ENCODE measurements around the gene USP21. TPM values are rescaled to one million over a fixed set of nuclear protein-coding genes. Genes with fewer than 3 reads are reported as not detected.

The USP21 gene
- total and polyA plus RNA-seq, 2 of the 8 experiments (the other 6 are each of a cell fraction or from before 2014, with no cell fraction given), result 23.9 to 36.3 TPM

DNA sequence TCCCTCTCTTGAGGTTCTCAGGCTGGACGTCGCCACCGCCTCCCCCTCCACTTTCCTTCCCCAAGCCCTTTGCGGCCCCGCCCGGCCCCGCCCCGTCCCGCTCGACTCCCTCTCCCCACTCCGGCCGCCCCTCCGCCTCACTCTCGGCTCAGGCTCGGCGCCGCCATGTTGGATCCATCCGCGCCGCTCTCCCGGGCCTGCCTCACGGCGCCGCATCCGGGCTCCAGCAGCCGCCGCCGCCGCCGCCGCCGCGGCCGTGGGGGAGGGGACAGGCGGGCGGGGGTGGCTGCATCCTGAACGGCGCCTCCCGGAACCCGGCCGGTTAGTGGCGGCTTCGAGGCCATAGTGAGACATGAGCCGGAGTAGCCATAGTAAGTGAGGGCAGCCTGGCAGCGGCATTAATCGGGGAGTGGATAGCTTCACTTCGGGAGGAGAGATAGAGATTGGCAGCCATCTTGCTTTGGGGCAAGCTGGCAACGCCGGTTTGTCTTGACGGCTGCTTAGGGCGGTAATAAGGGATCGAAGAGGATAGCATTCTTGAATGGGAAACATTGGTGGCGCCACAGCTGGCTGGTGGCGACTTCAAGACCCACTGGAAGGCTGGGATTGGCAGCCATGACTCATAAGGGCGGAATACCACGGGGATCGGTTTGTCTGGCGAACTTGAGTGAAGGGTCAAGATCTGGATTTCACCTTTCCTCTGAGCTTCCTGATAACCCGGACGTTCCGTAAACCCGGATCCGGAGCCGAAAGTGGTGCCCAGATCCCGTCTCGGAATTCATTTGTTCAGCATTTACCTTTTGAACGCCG is 26.7 kb upstream of the USP21 start, which contains the start of gene DEDD:
TSS of gene DEDD (minus strand) at position 258 of the 810 bp plus-strand sequence. CDS start 8,205 bp downstream, outside the sequence.
- peaks cover 0 to 49% of the 10 kb centered on the region in 2 experiments; a peak in 3 of 4 replicates for H3K79me2 ChIP-seq (ENCODE audit: control insufficient read depth in 1 of 2, insufficient read depth in 2 of 2, low read length in 2 of 2)
- peak within 1 kb of the TSS; percentile 43 for H3K56ac ChIP-seq (replicated peaks; ENCODE audit: insufficient read length, low read depth, low read length)
- H4K91ac ChIP-seq (replicated peaks; ENCODE audit: insufficient read length, low read length), result peak within 1 kb of the TSS; percentile 61
- peak within 1 kb of the TSS; percentile 91; the same call in 1 of the 2 replicates for H2BK12ac ChIP-seq (ENCODE audit: low read depth, low read length)
- peak within 1 kb of the TSS; percentile 88 for H2BK5ac ChIP-seq (ENCODE audit: low read depth, low read length)
- H3K9ac ChIP-seq (replicated peaks in 1 of 4; ENCODE audit: extremely low read depth in 1 of 4, low read depth in 3 of 4, low read length in 3 of 4), result peak within 1 kb of the TSS; percentile 75 to 95 (median 84)
- H3K23me2 ChIP-seq (ENCODE audit: low read depth, low read length), result peaks cover 9% of the 10 kb centered on the region
- 2% methylated on average over 49 of the region's 68 CpGs; no CpG with 5 or more reads in 1 of the 2 experiments for WGBS, 2 experiments (ENCODE audit: extremely low coverage in 1 of 2, insufficient coverage in 1 of 2, insufficient read length in 1 of 2, insufficient replicate concordance in 2 of 2, low coverage in 1 of 2, low lambda C conversion rate in 2 of 2, missing lambda C conversion rate in 1 of 2)
- H3K4me3 ChIP-seq (ENCODE audit: extremely low read depth in 1 of 4, insufficient read depth in 2 of 4, low read depth in 3 of 4, low read length in 4 of 4), result peak within 1 kb of the TSS; percentile 71 to 97 (median 84)
- FAIRE-seq, result no peak
- no peaks in the 10 kb centered on the region for H3K9me3 ChIP-seq (ENCODE audit: insufficient read depth in 2 of 2, low read depth in 1 of 2, low read length in 1 of 2)
- CTCF ChIA-PET (ENCODE audit: partially characterized antibody), result interaction anchor here (1.3 to 2.7 kb wide), 4 partner anchors 22 to 34 kb away, joined by 3 to 10 read pairs (median 6); partner anchors contain the start of genes PPOX and UFC1
- peak within 1 kb of the TSS; percentile 23 for H3K14ac ChIP-seq (ENCODE audit: insufficient read length)
- no peak within 1 kb of the TSS for H2BK120ac ChIP-seq (replicated peaks; ENCODE audit: low read depth, low read length)
- H3K23ac ChIP-seq (ENCODE audit: insufficient read length), result no peak within 1 kb of the TSS
- peak within 1 kb of the TSS; percentile 55 for H3K18ac ChIP-seq (ENCODE audit: extremely low read depth, low read length)
- H3K4ac ChIP-seq (replicated peaks; ENCODE audit: insufficient read length, low read depth, low read length), result peak within 1 kb of the TSS; percentile 58
- H2BK20ac ChIP-seq (ENCODE audit: low read length), result no peak within 1 kb of the TSS
- no peaks in the 10 kb centered on the region; a peak in 1 of 7 replicates for H3K4me1 ChIP-seq (replicated peaks in 1 of 4; ENCODE audit: control insufficient read depth in 3 of 4, insufficient read depth in 4 of 4, low read length in 3 of 4)
- peak within 1 kb of the TSS; percentile 51; the same call in 1 of the 2 replicates for H2AFZ ChIP-seq (ENCODE audit: low read length)
- H2AK5ac ChIP-seq (ENCODE audit: low read depth, low read length), result no peak within 1 kb of the TSS
- H3K27me3 ChIP-seq (replicated peaks in 1 of 4; ENCODE audit: control insufficient read depth in 3 of 4, extremely low read depth in 1 of 4, insufficient read depth in 3 of 4, low read length in 3 of 4), result no peaks in the 10 kb centered on the region
- POLR2A ChIA-PET (ENCODE audit: partially characterized antibody), result interaction anchor here (0.6 to 9.6 kb wide), 25 partner anchors 9 to 221 kb away, joined by 3 to 130 read pairs (median 5); partner anchors contain the start of genes ADAMTS4, B4GALT3, F11R and KLHDC9
- peaks cover 2 to 4% of the 10 kb centered on the region in 2 experiments for H4K20me1 ChIP-seq (replicated peaks in 1 of 2; ENCODE audit: control insufficient read depth in 1 of 2, insufficient read depth in 2 of 2, low read length in 2 of 2)
- peaks cover 9% of the 10 kb centered on the region for H3K79me1 ChIP-seq (ENCODE audit: low read depth, low read length)
- H4K5ac ChIP-seq (ENCODE audit: insufficient read length, low read depth, low read length), result peak within 1 kb of the TSS; percentile 79
- H2BK15ac ChIP-seq (ENCODE audit: low read length), result 0 out of 2 replicates have a peak within 1 kb of the TSS, but pooled peaks have one; percentile 81
- peak; percentile 90 to 96 for DNase-seq (ENCODE audit: low read depth in 1 of 2, low spot score in 2 of 2)
- H3K36me3 ChIP-seq (ENCODE audit: control insufficient read depth in 2 of 4, insufficient read depth in 4 of 4, low read length in 3 of 4), result peaks cover 0 to 20% (median 5%) of the 10 kb centered on the region in 4 experiments; a peak in 4 of 8 replicates
- peak within 1 kb of the TSS; percentile 78 for H3K4me2 ChIP-seq (ENCODE audit: insufficient read depth in 1 of 2, low read depth in 2 of 2, low read length in 2 of 2)
- H3K27ac ChIP-seq (ENCODE audit: low read depth, low read length), result peak within 1 kb of the TSS; percentile 95
- peak within 1 kb of the TSS; percentile 95 for H4K8ac ChIP-seq (ENCODE audit: extremely low read depth, insufficient read depth, low read length)
- TF ChIP-seq CEBPB (IDR thresholded peaks at IDR 0.05; ENCODE audit: low read depth, low read length), result no peak
- TF ChIP-seq SIRT6 (IDR thresholded peaks at IDR 0.05; ENCODE audit: low read length), result no peak
- TF ChIP-seq TAF7 (optimal IDR thresholded peaks at IDR 0.05; ENCODE audit: borderline replicate concordance, low read depth, low read length), result peak; percentile 86
- no peak for TF ChIP-seq RFX5 (IDR thresholded peaks at IDR 0.05; ENCODE audit: borderline replicate concordance, low read depth, low read length)
- TF ChIP-seq SRF (IDR thresholded peaks at IDR 0.05; ENCODE audit: low read depth, low read length), result 0 out of 2 replicates have a peak, but pooled peaks have one; percentile 19
- TF ChIP-seq POLR2A (IDR thresholded peaks at IDR 0.05; ENCODE audit: control extremely low read depth in 1 of 2, low read depth in 2 of 2, low read length in 2 of 2), result peak; percentile 59 to 71
- peak; percentile 48; the same call in 1 of the 2 replicates for TF ChIP-seq CHD2 (IDR thresholded peaks at IDR 0.05; ENCODE audit: low read length)
- TF ChIP-seq GTF2F1 (IDR thresholded peaks at IDR 0.05; ENCODE audit: borderline replicate concordance, low read depth, low read length), result no peak
- TF ChIP-seq BACH1 (IDR thresholded peaks at IDR 0.05; ENCODE audit: low read length), result no peak
- TF ChIP-seq NRF1 (IDR thresholded peaks at IDR 0.05; ENCODE audit: low read depth, low read length), result no peak
- peak; percentile 81 for TF ChIP-seq JUND (IDR thresholded peaks at IDR 0.05; ENCODE audit: low read length)
- TF ChIP-seq PHF8 (conservative IDR thresholded peaks at IDR 0.05; ENCODE audit: low read depth, low read length), result peak; percentile 76
- TF ChIP-seq TBP (IDR thresholded peaks at IDR 0.05; ENCODE audit: low read depth, low read length), result peak; percentile 67
